ENCODE data around the gene DDX42.

DDX42 gene

GRCh38 chr17:63774141-63774968, at the start of gene DDX42:
TSS of gene DDX42 (plus strand) at chr17:63774170. CDS start at chr17:63787050, 12,880 bp downstream.
- DNase-seq (ENCODE audit: low read depth): peak; percentile 54

GRCh38 chr17:63735691-63736090, 38.3 kb upstream of the DDX42 start:
- DNase-seq (ENCODE audit: low read depth): no peak

GRCh38 chr17:63740464-63741142, 33.4 kb upstream of the DDX42 start:
- DNase-seq (ENCODE audit: low read depth): no peak

DNA sequence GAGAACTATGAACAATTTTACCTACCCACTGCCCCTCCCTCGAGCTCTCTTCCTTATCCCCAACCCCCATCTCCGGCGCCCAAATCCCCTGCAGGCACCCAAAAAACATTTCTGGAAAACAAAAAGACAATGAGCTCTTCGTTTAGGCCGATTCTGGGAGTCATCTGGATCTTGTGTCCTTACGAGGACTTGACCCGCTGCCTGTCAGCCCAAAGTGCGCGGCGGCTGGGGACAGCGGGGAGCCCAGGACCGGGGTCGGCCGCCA, 32.9 kb upstream of the DDX42 start:
- DNase-seq (ENCODE audit: low read depth): no peak

DNA sequence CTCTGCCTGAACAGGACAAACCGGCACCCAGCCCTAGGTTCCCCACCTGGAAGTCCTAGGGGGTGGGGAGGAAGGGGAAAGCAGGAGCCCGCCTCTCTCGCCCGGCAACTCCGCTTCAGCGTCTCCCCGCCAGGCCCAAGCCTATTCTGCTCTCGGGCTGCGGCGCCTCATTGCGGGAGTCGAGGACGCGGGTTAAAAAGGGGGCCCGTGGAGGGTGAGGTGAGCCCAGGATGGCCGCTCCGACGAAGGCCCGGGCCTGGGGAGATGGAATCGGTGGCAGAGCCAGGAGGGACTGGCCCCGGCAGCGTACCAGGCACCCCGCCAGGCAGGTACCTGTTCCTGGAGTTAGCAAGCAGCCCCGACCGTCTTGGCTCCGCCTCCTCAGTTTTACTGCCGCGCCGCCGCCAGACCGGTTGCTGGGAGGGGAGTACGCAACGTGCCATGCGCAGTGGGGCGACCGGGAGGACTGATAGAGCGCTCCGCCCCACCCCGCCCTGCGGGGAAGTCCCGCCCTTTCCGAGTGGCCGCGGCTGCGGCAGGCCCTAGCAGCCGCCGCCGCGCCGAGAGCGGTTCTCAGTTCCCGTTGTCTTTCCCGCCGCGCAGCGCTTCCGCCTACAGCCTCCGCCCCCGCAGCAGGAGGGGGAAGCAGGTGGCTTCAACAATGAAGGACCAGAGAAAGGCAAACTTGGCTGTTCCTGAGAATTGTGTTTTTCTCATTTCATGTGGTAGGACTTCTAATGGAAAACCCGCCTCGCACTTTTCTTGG, 32.4 kb upstream of the DDX42 start, which contains the start of gene STRADA:
STRADA (minus strand) TSS at position 392 of the 766 bp plus-strand sequence. CDS start 13,430 bp downstream, outside the sequence.
- DNase-seq (ENCODE audit: low read depth): peak; percentile 94

DNA sequence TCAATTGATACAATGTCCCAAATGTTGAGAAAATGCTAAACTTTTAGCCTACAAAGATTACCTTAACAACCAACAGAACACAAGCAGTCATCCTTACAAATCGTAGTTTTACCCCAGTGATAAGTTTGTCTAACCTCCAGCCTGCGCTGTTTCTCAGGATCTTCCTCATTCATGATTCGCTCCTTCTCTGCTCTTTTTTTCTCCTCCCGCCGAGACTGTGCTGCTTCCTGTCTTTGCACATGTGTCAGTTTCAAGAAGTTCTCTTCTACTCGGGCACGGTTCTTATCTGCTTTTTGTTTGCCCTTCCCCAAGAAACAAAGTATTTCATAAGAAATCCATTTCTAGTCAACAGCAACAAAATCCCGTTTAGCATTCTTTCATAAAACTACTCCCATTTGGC, 22.2 kb upstream of the DDX42 start:
- no peak for DNase-seq (ENCODE audit: low read depth)

DNA sequence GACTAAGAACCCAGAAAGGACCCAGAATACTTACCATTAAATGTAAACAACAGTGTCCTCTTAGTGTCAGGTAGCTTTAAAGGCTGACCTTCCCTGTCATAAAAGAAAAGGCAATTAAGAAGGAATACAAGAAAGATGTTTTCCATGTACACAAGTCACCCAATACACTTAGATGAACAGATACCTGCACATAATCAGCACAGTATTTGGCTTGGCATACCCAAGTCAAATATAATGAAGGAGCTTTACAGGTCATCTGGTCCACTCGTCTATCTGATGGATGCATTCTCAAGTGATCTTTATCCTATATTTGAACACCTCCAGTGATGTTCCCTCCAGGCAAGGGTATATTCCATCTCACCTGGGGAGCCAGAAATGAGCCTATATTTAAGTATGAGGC, 21.3 kb upstream of the DDX42 start:
- no peak for DNase-seq (ENCODE audit: low read depth)

GRCh38 chr17:63753215-63753614, 20.8 kb upstream of the DDX42 start:
- peak; percentile 47 for DNase-seq (ENCODE audit: low read depth)

DNA sequence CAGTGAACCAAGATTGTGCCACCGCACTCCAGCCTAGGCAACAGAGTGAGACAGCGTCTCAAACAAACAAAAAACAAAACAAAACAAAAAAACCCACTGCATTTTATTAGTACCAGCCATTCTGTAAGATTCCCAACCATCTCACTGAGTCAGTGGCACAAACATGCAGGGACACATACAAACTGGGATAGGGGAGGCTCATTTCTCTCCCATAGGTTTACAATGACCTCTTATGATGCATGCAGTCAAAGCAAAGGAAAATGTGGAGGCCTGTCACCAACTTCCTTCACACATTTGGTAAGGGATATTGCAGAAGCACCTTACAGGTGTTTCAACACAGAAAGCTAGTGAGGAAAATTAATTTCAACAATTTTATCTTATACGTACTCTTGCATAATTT, 19.9 kb upstream of the DDX42 start:
- DNase-seq (ENCODE audit: low read depth): no peak

- DNase-seq (ENCODE audit: low read depth): no peak
These were observed 15.5 kb upstream of the DDX42 start for GRCh38 chr17:63758428-63758827.

DNA sequence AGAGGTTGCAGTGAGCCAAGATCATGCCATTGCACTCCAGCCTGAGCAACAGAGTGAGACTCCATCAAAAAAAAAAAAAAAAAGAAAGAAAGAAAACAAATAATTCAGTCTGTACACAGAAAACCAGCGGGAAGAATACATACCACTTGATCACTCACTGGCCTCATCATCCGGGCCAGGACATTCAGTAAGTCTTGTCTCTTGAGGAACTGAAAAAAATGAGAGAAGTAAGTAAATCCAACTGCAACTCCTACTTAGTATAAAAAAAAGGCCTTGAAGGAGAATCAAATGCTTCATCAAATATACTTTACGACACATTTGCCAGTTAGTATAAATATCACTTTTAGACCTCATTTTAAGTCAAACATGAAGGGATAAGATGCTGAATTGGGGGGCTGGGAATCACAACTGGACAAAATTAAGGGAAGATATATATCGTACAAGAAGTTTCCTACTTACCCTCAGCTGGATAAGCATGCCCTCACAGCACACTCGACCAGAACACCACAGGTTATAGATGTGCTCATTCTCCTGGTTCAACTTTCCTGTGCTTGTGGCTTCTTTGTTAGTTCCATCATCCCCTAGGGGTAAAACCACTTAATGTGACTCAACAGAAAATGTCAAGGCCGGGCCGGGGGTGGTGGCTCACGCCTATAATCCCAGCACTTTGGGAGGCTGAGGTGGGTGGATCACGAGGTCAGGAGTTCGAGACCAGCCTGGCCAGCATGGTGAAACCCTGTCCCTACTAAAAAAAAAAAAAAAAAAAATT, 13.0 kb upstream of the DDX42 start:
- no peak for DNase-seq (ENCODE audit: low read depth)

DNA sequence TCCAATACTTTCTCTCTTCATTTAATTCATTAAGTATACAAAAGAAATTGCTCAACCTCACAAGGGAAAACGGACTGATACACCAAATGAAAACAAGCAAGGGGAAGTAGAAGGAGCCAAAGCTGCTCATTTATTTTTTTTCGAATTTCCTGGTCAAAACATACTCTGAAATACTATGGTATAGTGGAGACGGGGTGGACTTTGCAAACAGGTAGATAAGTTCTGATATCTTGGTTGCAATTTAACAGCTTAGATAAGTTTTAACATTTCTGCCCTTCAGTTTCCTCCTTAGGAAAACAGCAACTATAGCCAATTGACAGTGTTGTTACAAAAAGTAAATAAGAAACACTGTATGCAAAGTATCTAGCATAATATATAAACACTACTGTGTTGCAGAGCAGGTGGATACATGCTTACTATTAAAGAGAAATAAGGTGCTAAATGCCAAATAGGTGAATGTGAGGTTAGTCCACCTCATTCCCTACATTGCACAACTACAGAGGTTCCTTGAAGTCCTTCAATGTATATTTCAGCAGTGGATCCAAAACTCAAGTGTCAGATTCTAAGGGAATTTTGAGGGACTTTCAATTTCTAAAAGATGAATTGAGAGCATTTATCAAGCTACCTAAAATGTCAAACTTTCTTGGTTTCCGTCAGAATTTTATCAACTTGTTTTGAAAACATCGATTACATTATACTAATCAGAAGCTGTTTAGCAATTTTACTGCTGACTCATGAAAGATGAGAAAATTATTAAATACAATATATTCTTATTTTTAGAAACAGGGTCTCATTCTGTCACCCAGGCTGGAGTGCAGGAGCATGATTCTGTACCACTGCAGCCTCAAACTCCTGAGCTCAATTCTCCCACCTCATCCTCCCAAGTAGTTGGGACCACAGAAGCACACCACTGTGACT, 11.6 kb upstream of the DDX42 start:
- DNase-seq (ENCODE audit: low read depth): peak; percentile 21

DNA sequence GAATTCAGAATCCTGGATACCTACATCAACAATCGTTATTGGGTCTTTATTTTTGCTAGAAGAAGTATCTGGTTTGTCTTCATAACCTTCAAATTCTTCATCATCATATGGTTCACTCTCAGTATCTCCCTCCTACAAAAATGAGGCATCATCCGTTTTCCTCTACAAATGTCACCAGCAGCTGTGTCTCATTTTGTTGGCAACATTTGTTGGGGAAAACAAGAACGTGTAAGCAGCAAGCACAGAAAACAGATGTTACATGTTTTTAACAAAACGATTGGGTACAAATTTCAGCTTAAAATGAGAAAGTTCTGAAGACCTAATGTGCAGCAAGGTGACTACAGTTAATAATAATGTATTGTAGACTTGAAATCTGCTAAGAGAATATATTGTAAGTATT, 9.3 kb upstream of the DDX42 start:
- peak; percentile 17 for DNase-seq (ENCODE audit: low read depth)

DNA sequence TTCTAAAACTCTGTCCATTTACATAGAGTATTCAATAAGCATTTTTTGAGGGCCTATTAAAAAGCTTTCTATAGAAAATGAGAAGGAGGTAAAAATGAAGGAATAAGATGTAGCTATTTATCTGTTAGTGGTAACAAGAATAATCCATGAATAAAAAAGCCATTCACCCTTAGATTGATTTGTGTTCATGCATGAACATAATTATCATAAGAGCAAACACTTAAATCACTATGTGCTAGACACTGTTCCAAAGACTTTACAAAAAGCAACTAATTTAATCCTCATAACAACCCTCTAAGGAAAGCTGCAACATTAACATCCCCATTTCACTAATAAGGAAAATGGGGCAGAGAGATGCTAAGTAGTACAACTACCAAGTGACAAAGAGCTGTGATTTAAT, 7.2 kb upstream of the DDX42 start:
- no peak for DNase-seq (ENCODE audit: low read depth)

DNA sequence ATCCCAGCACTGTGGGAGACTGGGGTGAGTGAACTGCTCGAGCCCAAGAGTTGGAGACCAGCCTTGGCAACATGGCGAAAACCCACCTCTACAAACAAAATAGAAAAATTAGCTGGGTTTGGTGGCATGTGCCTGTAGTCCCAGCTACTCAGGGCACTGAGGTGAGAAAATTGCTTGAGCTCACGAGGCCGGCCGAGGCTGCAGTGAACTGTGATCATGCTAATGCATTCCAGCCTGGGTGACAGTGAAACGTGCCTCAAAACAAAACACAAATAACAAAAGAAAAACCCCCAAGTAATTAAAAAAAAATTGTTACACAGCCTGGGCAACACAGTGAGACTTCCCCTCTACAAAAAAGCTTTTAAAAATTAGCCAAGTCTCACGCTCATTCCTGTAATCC, 5.5 kb upstream of the DDX42 start:
- DNase-seq (ENCODE audit: low read depth): no peak

GRCh38 chr17:63772801-63773271, 1.1 kb upstream of the DDX42 start:
- DNase-seq (ENCODE audit: low read depth): peak; percentile 12

GRCh38 chr17:63773272-63774140, 464 bp upstream of the DDX42 start, which contains the start of gene CCDC47:
TSS of gene CCDC47 (minus strand) at chr17:63773597. CDS start at chr17:63766175, 7,422 bp downstream.
- DNase-seq (ENCODE audit: low read depth): peak; percentile 98

- DNase-seq (ENCODE audit: low read depth): no peak
These were observed 947 bp downstream of the DDX42 start for GRCh38 chr17:63774969-63775265.

GRCh38 chr17:63775420-63775819, 1.4 kb downstream of the DDX42 start:
- no peak for DNase-seq (ENCODE audit: low read depth)

GRCh38 chr17:63780507-63780906, 6.5 kb downstream of the DDX42 start:
- no peak for DNase-seq (ENCODE audit: low read depth)
